Measurements from ENCODE around the gene TRIM47. TPM values are rescaled to one million over a fixed set of nuclear protein-coding genes. Genes with fewer than 3 reads are reported as not detected.

Gene TRIM47
- total and polyA plus RNA-seq, 2 of the 13 experiments (the other 11 are each of a cell fraction or from before 2014, with no cell fraction given) = 33.5 to 82.0 TPM

DNA sequence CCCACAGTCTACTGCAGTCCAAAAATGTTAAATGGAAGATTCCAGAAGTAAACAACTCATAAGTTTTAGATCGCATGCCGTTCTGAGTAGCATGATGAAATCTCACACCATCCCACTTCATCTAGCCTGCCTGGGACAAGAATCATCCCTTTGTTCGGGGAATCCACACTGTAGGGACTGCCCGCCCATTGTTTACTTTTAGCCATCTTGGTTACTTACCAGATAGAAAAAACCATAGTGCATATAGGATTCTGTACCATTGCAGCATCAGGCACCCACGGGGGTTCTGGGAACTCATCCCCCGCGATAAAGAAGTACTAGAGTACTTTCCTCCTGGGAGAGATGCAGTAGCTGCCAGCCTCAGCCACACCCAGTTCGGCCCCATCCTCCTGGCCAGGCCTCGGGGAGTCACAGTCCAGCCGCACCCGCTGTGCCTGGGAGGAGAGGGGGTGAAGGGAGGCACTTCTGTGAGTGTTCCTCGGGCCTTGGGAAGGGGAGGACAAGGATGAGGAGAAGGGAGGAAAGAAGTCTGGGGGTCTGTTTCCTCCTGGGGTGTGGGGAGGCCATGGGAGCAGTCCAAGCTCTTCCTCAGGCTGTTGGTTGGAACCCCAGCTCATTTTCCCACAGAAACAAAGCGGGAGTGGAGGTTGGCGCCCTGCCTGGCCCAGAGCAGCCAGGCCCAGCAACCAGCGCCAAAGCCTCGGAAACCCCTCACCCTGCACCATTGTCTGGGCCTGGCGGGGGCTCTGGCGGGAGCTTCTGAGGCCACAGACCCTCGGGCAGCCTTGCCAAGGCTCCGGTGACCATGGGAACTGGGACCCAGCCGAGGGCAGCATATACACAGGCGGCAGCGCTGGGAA is 8.9 kb downstream of the TRIM47 start (continued):
- TF ChIP-seq HMGA1 (CRISPR knock-in tag; conservative IDR thresholded peaks at IDR 0.05) (no peak), PRPF4 (IDR thresholded peaks at IDR 0.05; ENCODE audit: low read depth, low read length, poor library complexity, severe bottlenecking) (no peak), ZNF883 (CRISPR knock-in tag; IDR thresholded peaks at IDR 0.05; ENCODE audit: not compliant biosample characterization) (no peak), ZNF160 (CRISPR knock-in tag; IDR thresholded peaks at IDR 0.05) (no peak; the same call in 1 of the 2 replicates), ZNF577 (CRISPR knock-in tag; IDR thresholded peaks at IDR 0.05; ENCODE audit: borderline replicate concordance, low read depth) (0 out of 2 replicates have a peak, but pooled peaks have one; percentile 73), SMAD9 (CRISPR knock-in tag; IDR thresholded peaks at IDR 0.05) (no peak), ZBTB3 (CRISPR knock-in tag; IDR thresholded peaks at IDR 0.05; ENCODE audit: borderline replicate concordance, low read depth) (peak; percentile 86; the same call in 1 of the 2 replicates), JDP2 (CRISPR knock-in tag; IDR thresholded peaks at IDR 0.05; ENCODE audit: borderline replicate concordance) (no peak), TBP (CRISPR knock-in tag; IDR thresholded peaks at IDR 0.05) (no peak), ZKSCAN5 (CRISPR knock-in tag; IDR thresholded peaks at IDR 0.05) (no peak), PCBP2 (optimal IDR thresholded peaks at IDR 0.05; ENCODE audit: low read depth, low read length, poor library complexity, severe bottlenecking) (peak; percentile 63), SMARCC2 (IDR thresholded peaks at IDR 0.05) (no peak), HNRNPUL1 (IDR thresholded peaks at IDR 0.05; ENCODE audit: low read depth, low read length) (no peak), RBM39 (IDR thresholded peaks at IDR 0.05; ENCODE audit: low read depth, low read length, poor library complexity, severe bottlenecking) (no peak), ZNF180 (CRISPR knock-in tag; IDR thresholded peaks at IDR 0.05; ENCODE audit: borderline replicate concordance, low read depth) (no peak), ZNF331 (CRISPR knock-in tag; IDR thresholded peaks at IDR 0.05) (peak; percentile 83), SIX4 (CRISPR knock-in tag; IDR thresholded peaks at IDR 0.05) (peak; percentile 82), TBX3 (IDR thresholded peaks at IDR 0.05; ENCODE audit: borderline replicate concordance) (peak; percentile 83), SOX6 (IDR thresholded peaks at IDR 0.05) (no peak), SOX6 (CRISPR knock-in tag; IDR thresholded peaks at IDR 0.05) (peak; percentile 95), RFXAP (CRISPR knock-in tag; IDR thresholded peaks at IDR 0.05; ENCODE audit: borderline replicate concordance) (no peak), MAZ (IDR thresholded peaks at IDR 0.05; ENCODE audit: borderline replicate concordance, low read depth, low read length) (no peak), MAZ (CRISPR knock-in tag; IDR thresholded peaks at IDR 0.05; ENCODE audit: low read depth) (no peak)
- TF ChIP-seq, protein P1, sequence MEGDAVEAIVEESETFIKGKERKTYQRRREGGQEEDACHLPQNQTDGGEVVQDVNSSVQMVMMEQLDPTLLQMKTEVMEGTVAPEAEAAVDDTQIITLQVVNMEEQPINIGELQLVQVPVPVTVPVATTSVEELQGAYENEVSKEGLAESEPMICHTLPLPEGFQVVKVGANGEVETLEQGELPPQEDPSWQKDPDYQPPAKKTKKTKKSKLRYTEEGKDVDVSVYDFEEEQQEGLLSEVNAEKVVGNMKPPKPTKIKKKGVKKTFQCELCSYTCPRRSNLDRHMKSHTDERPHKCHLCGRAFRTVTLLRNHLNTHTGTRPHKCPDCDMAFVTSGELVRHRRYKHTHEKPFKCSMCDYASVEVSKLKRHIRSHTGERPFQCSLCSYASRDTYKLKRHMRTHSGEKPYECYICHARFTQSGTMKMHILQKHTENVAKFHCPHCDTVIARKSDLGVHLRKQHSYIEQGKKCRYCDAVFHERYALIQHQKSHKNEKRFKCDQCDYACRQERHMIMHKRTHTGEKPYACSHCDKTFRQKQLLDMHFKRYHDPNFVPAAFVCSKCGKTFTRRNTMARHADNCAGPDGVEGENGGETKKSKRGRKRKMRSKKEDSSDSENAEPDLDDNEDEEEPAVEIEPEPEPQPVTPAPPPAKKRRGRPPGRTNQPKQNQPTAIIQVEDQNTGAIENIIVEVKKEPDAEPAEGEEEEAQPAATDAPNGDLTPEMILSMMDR (CRISPR knock-in tag; IDR thresholded peaks at IDR 0.05) = no peak
- TF ChIP-seq, protein P2, sequence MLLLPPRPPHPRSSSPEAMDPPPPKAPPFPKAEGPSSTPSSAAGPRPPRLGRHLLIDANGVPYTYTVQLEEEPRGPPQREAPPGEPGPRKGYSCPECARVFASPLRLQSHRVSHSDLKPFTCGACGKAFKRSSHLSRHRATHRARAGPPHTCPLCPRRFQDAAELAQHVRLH (CRISPR knock-in tag; IDR thresholded peaks at IDR 0.05; ENCODE audit: borderline replicate concordance, low read depth) = peak; percentile 44; the same call in 1 of the 2 replicates
- TF ChIP-seq, protein P3, sequence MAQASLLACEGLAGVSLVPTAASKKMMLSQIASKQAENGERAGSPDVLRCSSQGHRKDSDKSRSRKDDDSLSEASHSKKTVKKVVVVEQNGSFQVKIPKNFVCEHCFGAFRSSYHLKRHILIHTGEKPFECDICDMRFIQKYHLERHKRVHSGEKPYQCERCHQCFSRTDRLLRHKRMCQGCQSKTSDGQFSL (CRISPR knock-in tag; IDR thresholded peaks at IDR 0.05) = no peak
- TF ChIP-seq, protein P4, sequence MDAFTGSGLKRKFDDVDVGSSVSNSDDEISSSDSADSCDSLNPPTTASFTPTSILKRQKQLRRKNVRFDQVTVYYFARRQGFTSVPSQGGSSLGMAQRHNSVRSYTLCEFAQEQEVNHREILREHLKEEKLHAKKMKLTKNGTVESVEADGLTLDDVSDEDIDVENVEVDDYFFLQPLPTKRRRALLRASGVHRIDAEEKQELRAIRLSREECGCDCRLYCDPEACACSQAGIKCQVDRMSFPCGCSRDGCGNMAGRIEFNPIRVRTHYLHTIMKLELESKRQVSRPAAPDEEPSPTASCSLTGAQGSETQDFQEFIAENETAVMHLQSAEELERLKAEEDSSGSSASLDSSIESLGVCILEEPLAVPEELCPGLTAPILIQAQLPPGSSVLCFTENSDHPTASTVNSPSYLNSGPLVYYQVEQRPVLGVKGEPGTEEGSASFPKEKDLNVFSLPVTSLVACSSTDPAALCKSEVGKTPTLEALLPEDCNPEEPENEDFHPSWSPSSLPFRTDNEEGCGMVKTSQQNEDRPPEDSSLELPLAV (CRISPR knock-in tag; conservative IDR thresholded peaks at IDR 0.05; ENCODE audit: low read depth) = no peak

All from HepG2 (cell line).